Keratinocyte (primary cell): Measurements from ENCODE around the gene DMRTA2. TPM values are rescaled to one million over a fixed set of nuclear protein-coding genes. Genes with fewer than 3 reads are reported as not detected.

ENCODE experiments used
- DNase-seq: peaks from one replicate; pipeline ENCODE4 v3.0.0-alpha.2; 2011; ENCODE audit warnings: low read depth, missing footprints, low spot score
- FAIRE-seq: peaks from 2 replicates; lab custom pipeline; 2011; peaks lifted over from hg19 to GRCh38; lab: Jason Lieb, UNC
- H2AFZ ChIP-seq: 2 replicates; pipeline ENCODE4 v1.6.0; 2012; ENCODE audit warnings: low read length, control low read depth, inconsistent platforms; ENCODE audit not compliant: control insufficient read depth
- H3K27ac ChIP-seq: 2 replicates; pipeline ENCODE4 v1.5.1; 2011; ENCODE audit warnings: low read length; ENCODE audit not compliant: control insufficient read depth, insufficient read depth
- H3K27me3 ChIP-seq: 3 replicates; pipeline ENCODE4 v1.6.0; 2011; ENCODE audit warnings: low read length; ENCODE audit not compliant: control insufficient read depth, insufficient read depth; ENCODE audit errors: extremely low read depth
- H3K36me3 ChIP-seq, 2 experiments: 2 replicates in 1 of 2; 3 replicates in 1 of 2; pipeline ENCODE4 v1.5.1; 2011; ENCODE audit warnings: low read length in 2 of 2, mild to moderate bottlenecking in 1 of 2; ENCODE audit not compliant: control insufficient read depth in 2 of 2, insufficient read depth in 2 of 2; ENCODE audit errors: extremely low read depth in 1 of 2
- H3K4me1 ChIP-seq: 3 replicates; pipeline ENCODE4 v1.5.1; 2011; ENCODE audit warnings: low read length; ENCODE audit not compliant: control insufficient read depth, insufficient read depth; ENCODE audit errors: extremely low read depth
- H3K4me2 ChIP-seq: 3 replicates; pipeline ENCODE4 v1.6.0; 2011; ENCODE audit warnings: low read depth, low read length; ENCODE audit not compliant: control insufficient read depth, insufficient read depth; ENCODE audit errors: extremely low read depth
- H3K4me3 ChIP-seq, 3 experiments: fragments of 200-600 bp in 1 of 3; sonication (generic) in 1 of 3; 2 replicates in 2 of 3; 3 replicates in 1 of 3; pipeline ENCODE4 v1.5.1; 2011 to 2016; ENCODE audit warnings: low read length in 3 of 3, mild to moderate bottlenecking in 3 of 3, control low read depth in 2 of 3, inconsistent platforms in 1 of 3, low read depth in 1 of 3, mixed read lengths in 1 of 3, mixed run types in 1 of 3, moderate library complexity in 1 of 3; ENCODE audit not compliant: control insufficient read depth in 2 of 3, insufficient read depth in 2 of 3; ENCODE audit errors: extremely low read depth in 1 of 3
- H3K79me2 ChIP-seq: 2 replicates; pipeline ENCODE4 v1.6.0; 2012; ENCODE audit warnings: low read length; ENCODE audit not compliant: control insufficient read depth, insufficient read depth
- H3K9ac ChIP-seq: 3 replicates; pipeline ENCODE4 v1.6.0; 2011; ENCODE audit warnings: low read length; ENCODE audit not compliant: control insufficient read depth, insufficient read depth; ENCODE audit errors: extremely low read depth
- H3K9me1 ChIP-seq: 3 replicates; pipeline ENCODE4 v1.6.0; 2011; ENCODE audit warnings: low read length; ENCODE audit not compliant: control insufficient read depth, insufficient read depth; ENCODE audit errors: extremely low read depth
- H3K9me3 ChIP-seq: 2 replicates; pipeline ENCODE4 v1.5.1; 2012; ENCODE audit warnings: low read depth, low read length; ENCODE audit not compliant: control insufficient read depth
- H4K20me1 ChIP-seq: 3 replicates; pipeline ENCODE4 v1.6.0; 2011; ENCODE audit warnings: low read length; ENCODE audit not compliant: control insufficient read depth, insufficient read depth; ENCODE audit errors: extremely low read depth
- CTCF ChIP-seq, 3 experiments: IDR thresholded peaks in 1 of 3; conservative IDR thresholded peaks in 1 of 3; optimal IDR thresholded peaks in 1 of 3; 2 replicates in 2 of 3; 3 replicates in 1 of 3; pipeline versions ENCODE3 to v1.5.1; 2011; ENCODE audit warnings: low read length in 3 of 3, mild to moderate bottlenecking in 3 of 3, moderate library complexity in 2 of 3, control low read depth in 1 of 3, inconsistent platforms in 1 of 3; ENCODE audit not compliant: insufficient read depth in 2 of 3; ENCODE audit errors: extremely low read depth in 1 of 3
- EZH2 ChIP-seq: IDR thresholded peaks from one replicate; pipeline ENCODE4 v1.6.1; 2012; ENCODE audit warnings: inconsistent platforms, mild to moderate bottlenecking, low read length, moderate library complexity
- dilution Hi-C: fragments of 300-500 bp; cut with MboI; formaldehyde crosslinking; loops from one replicate; pipeline ENCODE4 v1.7.0; 2020; ENCODE audit warnings: low sequenced_read_pairs; ENCODE audit not compliant: extremely low pct_ligation_motif_present
- polyA plus RNA-seq, 5 experiments: library from polyadenylated mRNA; depleted of rRNA in 3 of 5; stranded (reverse) in 3 of 5; stranded (forward) in 1 of 5; unstranded in 1 of 5; fragments of >200 nt; gene quantifications; 1 replicate in 1 of 5; 2 replicates in 3 of 5; 3 replicates in 1 of 5; pipeline versions ENCODE4 v1.2.1 to v1.2.3, GENCODE V29; 2011 to 2012; ENCODE audit warnings: missing spikeins in 2 of 5, low read depth in 1 of 5, low replicate concordance in 1 of 5

DMRTA2 gene
- polyA plus RNA-seq, 1 donor (not counting 4 experiments of a cell fraction or from before 2014, with no cell fraction given) = 0.01 TPM

- dilution Hi-C loops = no loop called here
- Histone ChIP-seq H2AFZ (no peak overlapping the region), H3K36me3 (no peaks in the 10 kb centered on the region), H3K4me3 (no peak overlapping the region), H3K4me1 (no peaks in the 10 kb centered on the region), H3K9ac (no peak overlapping the region), H3K4me2 (peak overlapping the region; percentile 37), H3K9me3 (no peaks in the 10 kb centered on the region), H3K27ac (no peak overlapping the region), H3K79me2 (no peaks in the 10 kb centered on the region), H3K27me3 (peaks cover 100% of the 10 kb centered on the region), H3K9me1 (no peaks in the 10 kb centered on the region), H4K20me1 (peaks cover 5% of the 10 kb centered on the region)
- DNase-seq = no peak
- peak; percentile 90 for TF ChIP-seq EZH2
- no peak for TF ChIP-seq CTCF (optimal IDR thresholded peaks at IDR 0.05 in 1 of 3, IDR thresholded peaks at IDR 0.05 in 1 of 3, conservative IDR thresholded peaks at IDR 0.05 in 1 of 3; ENCODE audit: extremely low read depth in 1 of 3, insufficient read depth in 2 of 3, low read length in 3 of 3)
- no peak for FAIRE-seq
Measured at GRCh38 chr1:50418600-50419109, 4.6 kb downstream of the DMRTA2 start.

- Histone ChIP-seq H3K9ac (no peak overlapping the region), H2AFZ (no peak overlapping the region), H3K9me1 (no peaks in the 10 kb centered on the region), H3K27ac (no peak overlapping the region), H3K9me3 (no peaks in the 10 kb centered on the region), H3K79me2 (no peaks in the 10 kb centered on the region), H3K4me2 (no peak overlapping the region), H4K20me1 (peaks cover 5% of the 10 kb centered on the region), H3K36me3 (no peaks in the 10 kb centered on the region), H3K4me1 (no peaks in the 10 kb centered on the region), H3K4me3 (no peak overlapping the region), H3K27me3 (peaks cover 98% of the 10 kb centered on the region)
- TF ChIP-seq CTCF (optimal IDR thresholded peaks at IDR 0.05 in 1 of 3, IDR thresholded peaks at IDR 0.05 in 1 of 3, conservative IDR thresholded peaks at IDR 0.05 in 1 of 3; ENCODE audit: extremely low read depth in 1 of 3, insufficient read depth in 2 of 3, low read length in 3 of 3) (no peak), EZH2 (no peak)
- FAIRE-seq = no peak
- dilution Hi-C loops = no loop called here
- no peak for DNase-seq
Measured at GRCh38 chr1:50417946-50418599, 5.2 kb downstream of the DMRTA2 start.
